Right cardiac atrium (tissue), 5 donors: ENCODE measurements around the gene PROX1. TPM values are rescaled to one million over a fixed set of nuclear protein-coding genes. Genes with fewer than 3 reads are reported as not detected.

Experiments used
- ATAC-seq, 2 donors: fragments of 200-7000 bp; cut with Tn5 transposase; one replicate each; pipeline versions ENCODE4 v1.8.0 to v1.9.1; 2020; ENCODE audit warnings: moderate library complexity in 2 of 2, mild to moderate bottlenecking in 1 of 2
- DNase-seq, 3 donors: peaks; one replicate each; pipeline ENCODE4 v3.0.0-alpha.2; 2020
- H3K27ac ChIP-seq: one replicate; pipeline ENCODE4 v1.5.1; 2013; ENCODE audit warnings: mild to moderate bottlenecking, low read length, control low read depth, moderate library complexity
- H3K27me3 ChIP-seq: one replicate; pipeline ENCODE4 v1.6.1; 2013; ENCODE audit not compliant: control insufficient read depth, insufficient read depth
- H3K4me1 ChIP-seq: one replicate; pipeline ENCODE4 v1.6.1; 2013; ENCODE audit warnings: low read length; ENCODE audit not compliant: control insufficient read depth, insufficient read depth
- H3K4me3 ChIP-seq: one replicate; pipeline ENCODE4 v1.5.1; 2013; ENCODE audit warnings: low read length, control low read depth
- H3K9me3 ChIP-seq: one replicate; pipeline ENCODE4 v1.6.1; 2013; ENCODE audit warnings: low read length; ENCODE audit not compliant: control insufficient read depth
- WGBS: extraction: QIAGEN DNeasy Blood & Tissue Kit; methylation state at CpG from one replicate; pipeline ENCODE4 v1.1.7; 2013; 5-methylcytosine and 5-hydroxymethylcytosine counted together
- intact Hi-C, 4 donors: fragments of 100-400 bp; cut with DNase I; formaldehyde crosslinking; loops; one replicate each; pipeline versions ENCODE4 v1.11.0 to v1.14.0; 2022 to 2023
- long read RNA-seq, 4 donors: library from polyadenylated mRNA; unstranded; transcript quantifications; one replicate each; pipeline ENCODE4 v2.0.0, GENCODE V29; 2020 to 2021
- polyA plus RNA-seq: library from polyadenylated mRNA; stranded (reverse); fragments of 200-250 nt; gene quantifications from one replicate; pipeline ENCODE4 v1.2.3, GENCODE V29; 2013
- total RNA-seq, 4 donors: library from RNA; stranded (reverse); fragmentation: NEBNext Ultra II Directional; extraction: Animal tissue kit (Norgen Biotek cat#: 25700); gene quantifications; one replicate each; pipeline ENCODE4 v1.2.1, GENCODE V29; 2021
- donor health status: healthy with polysubstance abuse.
- donor health status: DM: no; HTN: yes; CAD: no.
- donor health status: DM: no; HTN: no; CAD: no.
- donor health status: DM: no; HTN: yes; CAD: no; lungs with severe emphysema.
- donor health status: DM: yes; HTN: yes; CAD: no.

Gene PROX1
- total RNA-seq (10 to 100 TPM; 63.6 to 98.8 (median 86.5) TPM), polyA plus RNA-seq (14.6 TPM)
- long read RNA-seq, donor 1, full-length matches to known transcripts: 4 of 18 reads
- long read RNA-seq, donor 1, partial matches to known transcripts: 5 of 18 reads
- long read RNA-seq, donor 1, other reads (novel, unspliced or antisense): 9 of 18 reads
- long read RNA-seq, donor 2, partial matches to known transcripts: 0 of 3 reads
- long read RNA-seq, donor 2, other reads (novel, unspliced or antisense): 3 of 3 reads
- long read RNA-seq, donor 3, full-length matches to known transcripts: 21 of 57 reads
- long read RNA-seq, donor 3, partial matches to known transcripts: 13 of 57 reads
- long read RNA-seq, donor 3, other reads (novel, unspliced or antisense): 23 of 57 reads
- long read RNA-seq, donor 4, partial matches to known transcripts: 0 of 3 reads
- long read RNA-seq, donor 4, other reads (novel, unspliced or antisense): 3 of 3 reads

DNA sequence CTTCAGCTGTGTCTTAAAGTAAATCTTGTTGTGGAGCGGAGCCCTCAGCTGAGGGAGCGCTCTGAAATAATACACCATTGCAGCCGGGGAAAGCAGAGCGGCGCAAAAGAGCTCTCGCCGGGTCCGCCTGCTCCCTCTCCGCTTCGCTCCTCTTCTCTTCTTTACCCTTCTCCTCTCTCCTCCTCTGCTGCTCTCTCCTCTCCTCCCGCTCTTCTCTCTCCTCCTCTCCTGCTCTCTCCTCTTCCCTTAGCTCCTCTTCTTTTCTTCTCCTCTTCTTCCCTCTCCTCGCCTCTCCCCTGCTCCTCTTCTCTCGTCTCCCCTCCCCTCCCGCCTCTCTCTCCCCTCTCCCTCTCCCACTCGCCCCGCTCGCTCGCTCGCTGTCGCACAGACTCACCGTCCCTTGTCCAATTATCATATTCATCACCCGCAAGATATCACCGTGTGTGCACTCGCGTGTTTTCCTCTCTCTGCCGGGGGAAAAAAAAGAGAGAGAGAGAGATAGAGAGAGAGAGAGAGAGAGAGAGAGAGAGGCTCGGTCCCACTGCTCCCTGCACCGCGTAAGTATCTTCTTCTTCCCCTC is at the start of gene PROX1:
Gene PROX1, plus strand, starts transcription at position 47 of the 580 bp plus-strand sequence. CDS start 8,563 bp downstream, outside the sequence.
- ATAC-seq: peak; percentile 49 to 93
- Histone ChIP-seq H3K9me3 (no peaks in the 10 kb centered on the region), H3K27me3 (no peaks in the 10 kb centered on the region), H3K4me1 (no peaks in the 10 kb centered on the region), H3K27ac (peak within 1 kb of the TSS; percentile 74), H3K4me3 (peak within 1 kb of the TSS; percentile 74)
- peak; percentile 22 to 66 (median 63) for DNase-seq
- intact Hi-C loops: loop anchor here in 3 of 4 donors (2.0 to 10.0 kb wide), 6 partner anchors 43 to 606 kb away; no protein-coding TSS in a partner anchor
- 1% methylated on average over 29 of the region's 29 CpGs for WGBS

- no peaks in the 10 kb centered on the region for H3K27me3 ChIP-seq
- H3K4me1 ChIP-seq: no peaks in the 10 kb centered on the region
- intact Hi-C loops: no loop called here
- no peak overlapping the region for H3K4me3 ChIP-seq
- no peak for ATAC-seq
- no peaks in the 10 kb centered on the region for H3K9me3 ChIP-seq
- H3K27ac ChIP-seq: no peak overlapping the region
- 89% methylated on average over 5 of the region's 5 CpGs for WGBS
- no peak for DNase-seq
Measured at GRCh38 chr1:213938776-213939175, 49.0 kb upstream of the PROX1 start.

GRCh38 chr1:213939888-213940287 is 47.9 kb upstream of the PROX1 start:
- WGBS: 93% methylated on average over 3 of the region's 3 CpGs

GRCh38 chr1:213940947-213941346 is 46.8 kb upstream of the PROX1 start:
- Histone ChIP-seq H3K9me3 (no peaks in the 10 kb centered on the region), H3K27me3 (no peaks in the 10 kb centered on the region), H3K4me3 (no peak overlapping the region), H3K4me1 (no peaks in the 10 kb centered on the region), H3K27ac (no peak overlapping the region)
- DNase-seq: no peak
- no peak for ATAC-seq
- intact Hi-C loops: no loop called here

More at GRCh38 chr1:213939888-213940287, 47.9 kb upstream of the PROX1 start:
- Histone ChIP-seq H3K27me3 (no peaks in the 10 kb centered on the region), H3K4me1 (no peaks in the 10 kb centered on the region), H3K4me3 (no peak overlapping the region), H3K27ac (no peak overlapping the region), H3K9me3 (no peaks in the 10 kb centered on the region)
- DNase-seq: no peak
- ATAC-seq: no peak
- intact Hi-C loops: no loop called here

- Histone ChIP-seq H3K27ac (no peak overlapping the region), H3K9me3 (no peaks in the 10 kb centered on the region), H3K27me3 (no peaks in the 10 kb centered on the region), H3K4me3 (no peak overlapping the region), H3K4me1 (no peaks in the 10 kb centered on the region)
- intact Hi-C loops: no loop called here
- ATAC-seq (no peak), DNase-seq (no peak)
- WGBS: 56% methylated on average over 3 of the region's 3 CpGs
Measured at GRCh38 chr1:213942061-213942460, 45.7 kb upstream of the PROX1 start.

- no peak for ATAC-seq
- H3K9me3 ChIP-seq: no peaks in the 10 kb centered on the region
- H3K4me1 ChIP-seq: no peaks in the 10 kb centered on the region
- WGBS: 64% methylated on average over 6 of the region's 6 CpGs
- no peak for DNase-seq
- H3K27me3 ChIP-seq: no peaks in the 10 kb centered on the region
- intact Hi-C loops: no loop called here
- H3K4me3 ChIP-seq: no peak overlapping the region
- no peak overlapping the region for H3K27ac ChIP-seq
Measured at GRCh38 chr1:213947200-213947801, 40.5 kb upstream of the PROX1 start.

DNA sequence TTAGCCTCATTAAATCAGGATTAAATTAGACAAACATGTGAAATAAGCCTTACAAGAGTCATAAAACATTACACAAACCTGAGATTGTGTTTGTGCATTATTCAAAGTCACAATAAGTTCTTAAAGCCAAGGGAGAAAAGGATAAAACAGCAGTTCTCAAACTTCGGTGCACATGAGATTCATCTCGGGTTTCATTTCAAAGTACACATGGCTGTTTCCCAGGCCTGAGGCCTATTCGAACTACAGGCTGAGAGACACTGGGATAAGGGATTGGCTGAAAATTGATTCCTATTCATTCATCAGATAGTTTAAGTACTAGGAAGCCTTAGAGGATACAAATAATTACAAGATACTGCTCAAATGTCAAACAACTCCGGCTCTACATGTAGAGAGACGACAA is 35.9 kb upstream of the PROX1 start:
- 85% methylated on average over 5 of the region's 5 CpGs for WGBS
- no peak for DNase-seq
- Histone ChIP-seq H3K27me3 (peaks cover 4% of the 10 kb centered on the region), H3K4me1 (no peaks in the 10 kb centered on the region), H3K27ac (no peak overlapping the region), H3K9me3 (no peaks in the 10 kb centered on the region), H3K4me3 (no peak overlapping the region)
- ATAC-seq: no peak
- intact Hi-C loops: no loop called here

DNA sequence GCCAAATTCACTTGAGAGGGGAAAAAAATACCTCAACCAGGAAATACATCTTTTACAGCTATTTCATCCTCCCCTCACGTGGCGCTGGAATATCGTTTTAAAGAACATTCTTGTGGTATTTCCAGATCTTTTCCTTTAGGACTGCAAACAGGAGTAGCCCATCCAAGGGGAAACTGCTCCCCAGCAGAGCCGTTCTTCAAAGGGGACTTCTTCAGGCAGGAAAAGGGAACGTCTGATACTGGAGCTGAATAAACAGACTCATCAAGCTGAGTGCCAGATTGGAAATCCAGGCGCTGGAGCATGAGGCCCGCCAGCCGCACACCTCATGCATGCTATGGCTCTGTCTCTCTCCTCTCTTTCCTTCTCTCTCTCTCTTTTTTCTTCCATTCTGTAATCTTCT is 34.0 kb upstream of the PROX1 start:
- no peak for DNase-seq
- H3K9me3 ChIP-seq: no peaks in the 10 kb centered on the region
- peak in 1 of 2 donors; percentile 62 for ATAC-seq
- 60% methylated on average over 8 of the region's 8 CpGs for WGBS
- intact Hi-C loops: no loop called here
- no peak overlapping the region for H3K27ac ChIP-seq
- H3K4me3 ChIP-seq: no peak overlapping the region
- no peaks in the 10 kb centered on the region for H3K4me1 ChIP-seq
- peaks cover 4% of the 10 kb centered on the region for H3K27me3 ChIP-seq

- ATAC-seq: no peak
- no peaks in the 10 kb centered on the region for H3K4me1 ChIP-seq
- H3K4me3 ChIP-seq: no peak overlapping the region
- intact Hi-C loops: no loop called here
- H3K27me3 ChIP-seq: peaks cover 4% of the 10 kb centered on the region
- H3K9me3 ChIP-seq: no peaks in the 10 kb centered on the region
- DNase-seq: no peak
- WGBS: 79% methylated on average over 8 of the region's 8 CpGs
- H3K27ac ChIP-seq: no peak overlapping the region
Measured at GRCh38 chr1:213956295-213956770, 31.4 kb upstream of the PROX1 start.

DNA sequence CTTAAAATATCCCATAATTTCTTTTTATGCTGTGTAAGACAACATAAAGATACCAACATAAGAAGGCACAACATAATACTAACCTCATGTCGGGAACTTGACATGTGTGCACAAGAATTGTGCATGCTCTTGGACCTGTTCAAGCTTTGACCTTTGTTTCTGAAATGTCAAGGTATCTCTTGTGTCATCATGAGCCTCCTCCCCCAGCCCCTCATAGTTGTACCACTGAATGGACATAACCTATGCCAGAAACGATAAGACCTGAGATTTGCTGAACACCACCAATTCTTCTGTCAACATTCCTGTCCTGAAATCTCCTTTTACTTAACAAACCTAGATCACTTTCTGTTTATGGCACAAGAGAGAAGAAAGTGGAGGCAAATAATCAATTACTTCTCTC is 29.4 kb upstream of the PROX1 start:
- H3K27ac ChIP-seq: no peak overlapping the region
- intact Hi-C loops: no loop called here
- ATAC-seq (no peak), DNase-seq (no peak)
- no peaks in the 10 kb centered on the region for H3K9me3 ChIP-seq
- 80% methylated on average over 2 of the region's 2 CpGs for WGBS
- peaks cover 4% of the 10 kb centered on the region for H3K27me3 ChIP-seq
- H3K4me3 ChIP-seq: no peak overlapping the region
- H3K4me1 ChIP-seq: no peaks in the 10 kb centered on the region

DNA sequence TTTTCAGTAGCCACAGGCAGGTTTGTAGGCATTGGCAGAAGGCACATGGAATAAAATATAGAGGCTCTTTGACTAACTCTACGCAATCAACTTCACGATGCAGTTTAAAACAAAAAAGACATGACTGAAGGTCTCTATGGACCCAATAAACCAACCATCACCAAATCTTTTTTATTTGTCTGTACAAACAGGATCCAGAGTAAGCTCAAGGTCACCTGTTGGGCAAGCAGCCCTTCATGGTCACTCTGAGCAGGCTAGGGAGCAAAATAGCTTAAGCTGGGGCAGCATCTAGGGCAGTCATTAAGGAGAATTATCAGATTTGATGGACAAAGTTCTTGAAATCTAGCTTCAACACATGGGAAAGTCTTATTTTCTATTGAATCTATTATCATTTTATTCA is 26.8 kb upstream of the PROX1 start:
- DNase-seq: no peak
- ATAC-seq: no peak
- peaks cover 4% of the 10 kb centered on the region for H3K27me3 ChIP-seq
- no peak overlapping the region for H3K27ac ChIP-seq
- intact Hi-C loops: no loop called here
- no peaks in the 10 kb centered on the region for H3K9me3 ChIP-seq
- no peak overlapping the region for H3K4me3 ChIP-seq
- 92% methylated on average over 2 of the region's 2 CpGs for WGBS
- no peaks in the 10 kb centered on the region for H3K4me1 ChIP-seq
